ENCODE results near the gene TNNI3.
"Not testable (repeated sequence)": the region's sequence is repeated elsewhere in the genome, so short reads cannot be mapped to it uniquely, and the experiment has no call there.

GRCh38 chr19:55155784-55156183 is 1.7 kb downstream of the TNNI3 start:
- not testable (repeated sequence) for TF ChIP-seq CTCF (IDR thresholded peaks at IDR 0.05; ENCODE audit: low read depth, low read length); EZH2phosphoT487 (IDR thresholded peaks at IDR 0.05; ENCODE audit: low read depth)

Measured in OCI-LY3 (cell line).